Vagina (tissue), 2 donors: ENCODE data around the gene PTPRN2.

Experiments used
- CTCF ChIP-seq, 3 experiments: fragments of 450-650 bp in 2 of 3; fragments of 200-600 bp in 1 of 3; sonication (generic) in 1 of 3; IDR thresholded peaks; one replicate each; pipeline ENCODE4 v1.5.1; 2017 to 2019; ENCODE audit warnings: antibody characterized with exemption in 3 of 3, mild to moderate bottlenecking in 2 of 3, moderate library complexity in 2 of 3
- POLR2AphosphoS5 ChIP-seq, 2 donors: sonication (generic); formaldehyde crosslinking; IDR thresholded peaks; one replicate each; pipeline ENCODE4 v1.9.0; 2017; ENCODE audit warnings: antibody characterized with exemption in 2 of 2, mild to moderate bottlenecking in 2 of 2, low read depth in 1 of 2; ENCODE audit not compliant: insufficient read depth in 1 of 2

GRCh38 chr7:158033196-158033595, 554.4 kb downstream of the PTPRN2 start:
- TF ChIP-seq CTCF (IDR thresholded peaks at IDR 0.05) (no peak), POLR2AphosphoS5 (IDR thresholded peaks at IDR 0.05; ENCODE audit: insufficient read depth in 1 of 2, low read depth in 1 of 2) (no peak)
